HG03442 (cell line): ENCODE data around the gene DOP1B.
"Not testable (repeated sequence)": the region's sequence is repeated elsewhere in the genome, so short reads cannot be mapped to it uniquely, and the experiment has no call there.

ENCODE experiments used
- ATAC-seq: cut with Tn5 transposase; IDR thresholded peaks from one replicate; pipeline ENCODE4 v1.9.1; 2021; ENCODE audit warnings: mild to moderate bottlenecking, moderate library complexity; ENCODE audit not compliant: unreplicated experiment

DOP1B gene, protein sequence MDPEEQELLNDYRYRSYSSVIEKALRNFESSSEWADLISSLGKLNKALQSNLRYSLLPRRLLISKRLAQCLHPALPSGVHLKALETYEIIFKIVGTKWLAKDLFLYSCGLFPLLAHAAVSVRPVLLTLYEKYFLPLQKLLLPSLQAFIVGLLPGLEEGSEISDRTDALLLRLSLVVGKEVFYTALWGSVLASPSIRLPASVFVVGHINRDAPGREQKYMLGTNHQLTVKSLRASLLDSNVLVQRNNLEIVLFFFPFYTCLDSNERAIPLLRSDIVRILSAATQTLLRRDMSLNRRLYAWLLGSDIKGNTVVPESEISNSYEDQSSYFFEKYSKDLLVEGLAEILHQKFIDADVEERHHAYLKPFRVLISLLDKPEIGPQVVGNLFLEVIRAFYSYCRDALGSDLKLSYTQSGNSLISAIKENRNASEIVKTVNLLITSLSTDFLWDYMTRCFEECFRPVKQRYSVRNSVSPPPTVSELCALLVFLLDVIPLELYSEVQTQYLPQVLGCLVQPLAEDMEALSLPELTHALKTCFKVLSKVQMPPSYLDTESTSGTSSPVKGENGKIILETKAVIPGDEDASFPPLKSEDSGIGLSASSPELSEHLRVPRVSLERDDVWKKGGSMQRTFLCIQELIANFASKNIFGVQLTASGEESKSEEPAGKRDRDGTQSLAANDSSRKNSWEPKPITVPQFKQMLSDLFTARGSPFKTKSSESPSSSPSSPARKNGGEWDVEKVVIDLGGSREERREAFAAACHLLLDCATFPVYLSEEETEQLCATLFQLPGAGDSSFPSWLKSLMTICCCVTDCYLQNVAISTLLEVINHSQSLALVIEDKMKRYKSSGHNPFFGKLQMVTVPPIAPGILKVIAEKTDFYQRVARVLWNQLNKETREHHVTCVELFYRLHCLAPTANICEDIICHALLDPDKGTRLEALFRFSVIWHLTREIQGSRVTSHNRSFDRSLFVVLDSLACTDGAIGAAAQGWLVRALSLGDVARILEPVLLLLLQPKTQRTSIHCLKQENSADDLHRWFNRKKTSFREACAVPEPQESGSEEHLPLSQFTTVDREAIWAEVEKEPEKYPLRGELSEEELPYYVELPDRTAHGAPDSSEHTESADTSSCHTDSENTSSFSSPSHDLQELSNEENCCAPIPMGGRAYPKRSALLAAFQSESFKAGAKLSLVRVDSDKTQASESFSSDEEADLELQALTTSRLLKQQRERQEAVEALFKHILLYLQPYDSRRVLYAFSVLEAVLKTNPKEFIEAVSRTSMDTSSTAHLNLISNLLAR (N-terminal part only)

DNA sequence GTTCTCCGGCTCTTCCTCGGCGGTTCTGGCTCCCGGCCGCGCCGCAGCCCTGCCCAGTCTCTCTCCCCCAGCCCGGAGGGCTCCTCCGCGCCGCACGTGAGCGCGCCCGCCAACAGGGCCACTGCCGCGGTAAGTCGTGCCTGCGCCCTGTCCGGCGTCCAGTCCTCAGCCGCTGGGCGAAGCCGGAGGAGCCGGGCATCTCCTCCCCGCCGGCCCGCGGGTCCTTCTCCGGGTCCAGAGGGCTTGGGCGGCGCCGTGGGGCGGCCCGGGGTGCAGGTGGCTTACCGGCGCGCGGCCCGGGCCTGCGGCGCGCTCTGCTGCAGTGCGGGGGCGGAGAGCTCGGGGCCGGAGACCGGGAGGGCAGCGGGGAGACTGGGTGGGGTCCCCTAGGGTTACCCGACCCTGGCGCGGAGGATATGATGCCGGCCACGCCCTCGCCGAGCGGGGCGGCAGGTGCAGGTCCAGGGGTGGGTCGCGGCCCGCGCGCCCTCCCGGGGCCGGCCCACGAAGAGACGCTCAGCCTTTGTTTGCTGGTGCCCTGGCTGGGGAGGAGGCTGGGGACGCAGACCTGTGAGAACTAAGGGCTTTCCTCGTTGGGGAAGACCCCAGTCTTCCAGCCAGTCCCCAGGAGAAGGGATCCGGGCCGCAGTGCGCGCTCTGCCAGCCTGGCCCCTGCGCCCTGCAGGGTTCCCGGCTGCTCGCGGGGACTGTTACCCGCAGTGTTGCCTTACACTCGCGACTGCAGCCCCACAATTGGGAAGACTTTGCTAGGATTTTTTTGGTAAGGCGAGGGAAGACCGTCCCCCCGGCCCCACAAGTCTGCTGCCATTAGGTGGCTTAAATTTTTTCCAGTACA lies at the start of gene DOP1B:
Gene DOP1B (plus strand): TSS at position 10 of the 856 bp plus-strand sequence. CDS start 7,910 bp downstream, outside the sequence.
- ATAC-seq: peak; percentile 31

DNA sequence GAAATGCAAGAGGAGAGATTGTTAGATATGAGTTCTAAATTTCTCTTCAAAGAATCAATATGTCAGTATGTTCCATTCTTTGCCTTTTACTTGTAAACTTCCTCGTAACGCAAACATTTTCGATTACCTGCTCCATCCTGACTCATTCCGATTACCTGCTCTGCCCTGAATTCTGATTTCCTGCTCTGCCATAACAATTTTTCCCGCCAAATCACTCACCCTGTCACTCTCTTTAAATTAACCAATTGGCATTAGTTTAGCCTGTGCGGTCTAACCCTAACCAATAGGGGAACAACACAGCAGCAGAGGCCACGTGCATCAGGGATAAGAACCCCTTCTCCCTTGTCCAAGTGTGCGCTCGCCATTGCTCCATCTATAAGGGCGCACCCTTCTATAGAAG lies 46.8 kb upstream of the DOP1B start:
- no peak for ATAC-seq

DNA sequence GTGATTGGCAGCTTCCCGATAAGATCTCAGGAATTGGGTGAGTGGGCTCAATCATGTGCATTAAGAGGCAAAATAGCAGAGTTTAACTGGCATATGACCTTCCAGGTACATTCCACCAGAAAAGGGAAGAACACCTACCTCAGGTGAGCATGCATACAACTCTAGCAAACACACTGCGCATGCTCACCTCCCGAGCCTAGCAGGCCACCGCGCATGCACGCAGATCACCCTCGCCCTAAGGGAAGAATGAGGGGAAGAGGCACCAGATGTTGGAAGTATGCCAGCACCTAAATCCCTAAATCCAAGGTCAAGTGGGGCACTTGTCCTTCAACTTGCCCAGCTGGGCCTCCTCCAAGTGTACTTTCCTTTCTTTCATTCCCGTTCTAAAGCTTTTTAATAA lies 45.4 kb upstream of the DOP1B start:
- no peak for ATAC-seq

DNA sequence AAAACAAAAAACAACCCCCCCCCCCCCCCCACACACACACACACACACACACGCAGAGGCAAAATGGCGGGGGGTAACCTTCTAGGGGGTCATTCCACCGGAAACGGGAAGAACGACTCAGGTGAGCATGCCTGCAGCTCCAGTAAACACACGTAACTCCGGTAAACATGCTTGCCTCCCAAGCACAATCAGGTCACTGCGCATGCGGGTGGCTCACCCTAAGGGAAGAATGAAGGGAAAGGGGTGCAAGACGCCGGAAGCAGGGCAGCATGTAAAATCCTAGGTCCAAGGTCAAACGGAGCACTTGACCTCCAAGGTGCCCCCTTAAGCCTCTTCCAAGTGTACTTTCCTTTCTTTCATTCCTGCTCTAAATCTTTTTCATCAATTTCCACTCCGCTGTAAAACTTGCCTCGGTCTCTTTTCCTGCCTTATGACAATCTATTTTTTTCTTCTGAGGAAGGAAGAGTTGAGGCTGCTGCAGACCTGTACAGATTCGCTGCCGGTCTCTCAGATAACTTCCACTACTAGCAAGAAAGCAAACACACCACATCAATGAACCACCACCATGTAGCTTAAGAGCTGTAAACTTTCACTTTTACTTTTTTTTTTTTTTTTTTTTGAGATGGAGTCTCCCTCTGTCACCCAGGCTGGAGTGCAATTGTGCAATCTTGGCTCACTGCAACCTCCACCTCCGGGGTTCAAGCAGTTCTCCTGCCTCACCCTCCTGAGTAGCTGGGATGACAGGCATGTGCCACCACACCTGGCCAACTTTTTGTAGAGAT lies 42.8 kb upstream of the DOP1B start:
- ATAC-seq: no peak

DNA sequence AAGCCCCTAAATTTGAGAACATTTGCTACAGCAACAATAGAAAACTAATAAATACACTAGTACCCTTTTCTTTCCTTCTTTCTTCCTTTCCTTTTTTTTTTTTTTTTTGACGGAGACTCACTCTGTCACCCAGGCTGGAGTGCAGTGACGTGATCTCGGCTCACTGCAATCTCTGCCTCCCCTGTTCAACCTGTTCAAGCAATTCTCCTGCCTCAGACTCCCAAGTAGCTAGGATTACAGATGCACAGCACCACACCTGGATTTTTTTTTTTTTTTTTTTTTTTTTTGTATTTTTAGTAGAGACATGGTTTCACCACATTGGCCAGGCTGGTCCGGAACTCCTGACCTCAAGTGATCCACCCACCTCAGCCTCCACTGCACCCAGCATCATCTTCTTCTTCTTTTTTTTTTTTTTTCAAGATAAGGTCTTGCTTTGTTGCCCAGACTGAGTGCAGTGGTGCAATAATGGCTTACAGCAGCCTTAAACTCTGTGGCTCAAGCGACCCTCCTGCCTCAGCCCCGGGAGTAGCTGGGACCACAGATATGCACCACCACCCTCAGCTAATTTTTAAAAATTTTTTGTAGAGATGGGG lies 41.4 kb upstream of the DOP1B start:
- ATAC-seq: no peak

DNA sequence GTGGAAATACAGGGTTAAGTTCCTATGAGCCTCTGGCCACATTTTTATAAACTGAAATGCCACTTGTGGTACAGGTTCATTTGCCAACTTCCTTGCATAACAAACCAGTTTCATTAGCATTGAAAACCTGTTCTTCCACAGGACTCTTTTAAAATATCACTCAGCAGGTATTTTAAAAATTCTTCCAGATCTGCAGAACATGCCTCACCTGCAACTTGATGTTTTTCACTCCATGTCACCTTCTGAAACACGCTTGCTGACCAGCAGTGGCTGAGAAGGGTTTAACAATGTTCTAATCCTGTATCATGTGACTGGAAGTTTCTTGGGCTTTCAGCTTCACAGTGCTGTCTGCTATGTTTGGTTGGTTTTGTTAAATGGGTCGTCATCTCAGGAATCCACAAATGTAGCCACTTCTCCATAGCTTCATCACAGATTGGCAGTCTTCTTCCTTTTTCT lies 39.3 kb upstream of the DOP1B start:
- ATAC-seq: no peak

DNA sequence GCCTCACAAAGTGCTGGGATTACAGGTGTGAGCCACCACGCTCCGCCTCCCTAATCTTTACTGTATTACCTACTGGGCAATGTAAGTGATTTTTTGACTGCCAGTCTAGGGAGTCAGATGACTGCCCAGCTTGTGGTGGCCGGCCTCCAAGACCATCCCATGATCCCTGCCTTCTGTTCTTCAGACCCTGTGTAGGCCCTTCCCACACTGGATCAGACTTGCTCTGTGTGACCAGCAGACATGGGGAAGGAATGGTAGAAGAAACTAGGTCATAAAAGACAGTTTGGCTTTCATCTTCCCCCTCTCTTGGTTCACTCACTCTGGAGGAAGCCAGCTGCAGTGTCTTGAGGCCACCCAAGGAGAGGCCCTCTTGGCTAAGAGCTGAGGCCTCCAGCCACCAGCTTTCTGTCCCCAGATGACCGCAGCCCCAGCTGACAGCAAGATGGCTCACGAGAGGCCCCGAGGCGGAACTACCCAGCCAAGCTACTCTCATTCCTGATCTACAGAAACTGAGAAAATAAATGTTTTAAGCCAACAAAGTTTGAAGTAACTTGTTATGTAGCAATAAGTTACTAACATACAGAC lies 36.2 kb upstream of the DOP1B start:
- no peak for ATAC-seq

DNA sequence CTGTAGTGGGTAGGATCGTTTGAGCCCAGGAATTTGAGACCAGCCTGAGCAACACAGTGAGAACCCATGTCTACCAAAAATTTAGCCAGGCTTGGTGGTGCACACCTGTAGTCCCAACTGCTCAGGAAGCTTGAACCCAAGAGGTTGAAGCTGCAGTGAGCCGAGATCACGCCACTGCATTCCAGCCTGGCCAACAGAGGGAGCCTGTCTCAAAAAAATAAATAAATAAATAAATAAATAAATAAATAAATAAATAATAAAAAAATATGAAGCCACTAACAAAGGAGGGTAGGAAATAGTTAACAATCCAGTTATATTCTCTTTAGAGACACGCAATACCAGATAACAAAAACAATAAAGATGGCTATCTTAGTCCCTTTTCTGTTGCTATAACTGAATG lies 33.6 kb upstream of the DOP1B start:
- ATAC-seq: no peak

DNA sequence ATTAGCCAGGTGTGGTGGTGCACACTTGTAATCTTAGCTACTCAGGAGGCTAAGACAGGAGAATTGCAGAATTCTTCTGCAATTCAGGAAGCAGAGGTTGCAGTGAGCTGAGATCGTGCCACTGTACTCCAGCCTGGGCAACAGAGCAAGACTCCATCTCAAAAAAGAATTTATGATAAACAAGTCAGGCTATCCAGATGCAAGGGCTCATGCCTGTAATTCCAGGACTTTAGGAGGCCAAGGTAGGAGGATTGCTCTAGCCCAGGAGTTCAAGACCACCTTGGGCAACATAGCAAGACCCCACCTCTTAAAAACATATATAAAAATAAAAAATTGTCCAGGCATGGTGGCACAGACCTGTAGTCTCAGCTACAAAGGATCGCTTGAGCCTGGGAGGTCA lies 32.2 kb upstream of the DOP1B start:
- no peak for ATAC-seq

DNA sequence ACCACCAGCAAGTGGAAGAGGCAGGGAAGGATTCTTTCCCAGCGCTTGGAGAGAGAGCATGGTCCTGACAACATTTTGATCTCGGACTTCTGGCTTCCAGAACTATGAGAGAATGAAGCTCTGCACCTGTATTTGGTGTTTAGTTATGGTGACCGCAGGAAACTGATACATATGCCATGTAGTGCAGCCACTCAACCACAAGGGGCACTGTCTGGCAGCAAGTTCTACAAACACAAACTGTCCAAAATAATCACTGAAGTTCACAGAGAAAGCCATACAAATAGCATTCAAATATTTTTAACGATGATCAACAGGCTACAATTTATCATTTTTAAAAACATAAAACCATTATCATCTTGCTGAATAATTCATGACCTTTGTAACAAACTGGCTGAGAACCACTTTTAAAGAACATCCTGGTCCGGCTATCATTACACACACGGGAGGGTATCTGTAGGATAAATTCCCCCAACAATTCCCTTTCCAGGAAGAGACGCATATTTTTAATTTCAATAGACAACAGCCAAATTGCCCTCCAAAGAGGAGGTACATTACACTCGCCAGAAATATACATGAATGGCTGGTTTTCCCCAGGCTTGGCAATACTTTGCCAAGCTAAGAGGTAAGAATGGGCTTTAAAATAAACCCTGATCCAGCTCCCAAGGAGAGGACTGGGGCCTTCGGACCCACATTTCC lies 31.0 kb upstream of the DOP1B start:
- ATAC-seq: no peak

DNA sequence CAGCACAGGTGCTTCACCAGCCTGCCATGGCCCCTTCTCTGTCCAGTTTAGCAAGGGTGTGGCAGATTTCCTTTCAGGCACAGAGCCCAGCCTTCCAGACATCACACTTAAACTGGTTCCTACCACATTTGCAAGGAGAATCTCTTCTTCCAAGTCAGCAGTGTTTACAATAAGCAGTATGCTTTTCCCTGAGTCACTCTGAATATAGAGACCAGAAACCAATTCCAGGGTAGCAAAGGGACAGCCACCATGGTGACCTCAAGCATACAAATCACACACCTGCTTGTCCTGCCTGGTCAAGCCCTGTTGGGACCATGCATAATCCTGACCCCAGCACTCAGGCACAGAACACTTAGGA lies 30.4 kb upstream of the DOP1B start:
- no peak for ATAC-seq

DNA sequence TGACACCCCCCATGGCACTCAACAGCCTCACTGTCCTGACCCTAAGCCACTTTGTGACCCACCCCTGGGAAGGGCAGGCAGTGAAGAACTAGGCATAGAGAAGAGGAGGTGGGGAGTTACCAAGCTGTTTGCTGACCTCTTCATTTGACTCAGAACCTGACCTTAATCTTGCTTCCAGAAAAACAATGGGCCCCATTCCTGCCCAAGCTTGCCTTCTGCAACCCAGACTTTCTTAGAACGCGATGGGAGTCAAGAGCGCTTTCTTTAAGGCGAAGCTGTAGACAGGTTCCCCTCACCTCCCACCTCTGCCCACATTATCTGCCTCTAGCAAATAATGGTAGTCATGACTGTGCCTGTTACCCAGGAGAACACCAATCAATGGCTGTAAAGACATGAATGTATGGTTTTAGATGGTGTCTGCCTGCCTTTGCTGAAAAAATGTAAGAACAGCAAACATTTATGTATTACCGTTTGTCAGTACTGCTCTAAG lies 30.0 kb upstream of the DOP1B start:
- no peak for ATAC-seq

DNA sequence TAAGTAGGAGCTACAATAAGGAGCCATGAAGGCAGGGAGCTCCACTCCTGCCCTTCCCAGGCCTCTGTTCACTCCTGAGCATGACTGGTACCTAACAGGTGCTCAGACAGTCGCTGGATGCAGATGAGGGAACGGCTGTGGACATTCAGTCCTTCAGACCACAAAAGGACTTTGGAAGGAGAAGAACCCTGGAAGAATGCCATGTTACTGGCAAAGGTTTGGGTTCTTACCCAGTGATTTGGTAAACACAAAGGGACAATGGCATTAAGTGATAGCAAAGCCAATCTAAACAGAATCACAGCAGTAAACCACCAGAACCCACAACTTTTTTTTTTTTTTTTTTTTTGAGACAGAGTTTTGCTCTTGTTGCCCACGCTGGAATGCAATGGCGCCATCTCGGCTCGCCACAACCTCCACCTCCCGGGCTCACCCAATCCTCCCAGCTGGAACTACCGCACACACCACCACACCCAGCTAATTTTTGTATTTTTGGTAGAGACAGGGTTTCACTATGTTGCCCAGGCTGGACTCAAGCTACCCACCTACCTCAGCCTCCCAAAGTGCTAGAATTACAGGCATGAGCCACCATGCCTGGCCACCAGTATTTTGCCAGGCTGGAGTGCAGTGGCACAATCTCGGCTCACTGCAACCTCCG lies 29.2 kb upstream of the DOP1B start:
- no peak for ATAC-seq

DNA sequence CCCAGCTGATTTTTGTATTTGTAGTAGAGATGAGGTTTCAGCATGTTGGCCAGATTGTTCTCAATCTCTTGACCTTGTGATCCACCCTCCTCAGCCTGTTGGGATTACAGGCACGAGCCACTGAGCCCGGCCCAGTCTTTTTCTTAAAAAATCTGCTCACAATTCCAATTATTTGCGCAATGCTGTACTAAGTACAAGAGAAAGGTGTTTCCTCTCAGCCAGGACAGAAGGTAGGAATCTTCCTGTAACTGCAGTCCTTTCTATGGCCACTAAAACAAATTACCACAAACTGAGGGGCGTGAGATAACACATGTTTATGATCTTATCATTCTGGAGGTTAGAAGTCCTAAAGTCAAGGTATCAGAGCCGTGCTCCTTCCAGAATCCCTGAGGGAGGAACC lies 28.6 kb upstream of the DOP1B start:
- ATAC-seq: no peak

DNA sequence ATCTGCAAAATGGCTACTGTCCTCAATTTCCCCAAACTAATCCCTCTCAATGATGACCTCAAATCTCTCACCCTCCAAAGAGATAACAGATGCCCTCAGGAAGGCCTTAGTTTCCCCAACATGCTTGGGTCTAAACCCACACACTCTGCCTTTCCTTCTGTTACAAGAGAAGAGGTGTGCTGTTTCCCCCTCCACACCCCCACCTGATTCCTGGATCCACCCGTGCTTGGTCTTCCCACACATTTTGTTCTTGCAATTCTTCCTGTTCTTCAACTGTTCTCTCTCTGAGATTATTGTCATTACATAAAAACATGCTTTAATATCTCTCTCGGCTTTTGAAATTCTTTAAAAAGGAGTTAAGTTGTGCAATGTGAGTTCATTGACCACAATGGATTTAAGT lies 27.4 kb upstream of the DOP1B start:
- ATAC-seq: no peak

DNA sequence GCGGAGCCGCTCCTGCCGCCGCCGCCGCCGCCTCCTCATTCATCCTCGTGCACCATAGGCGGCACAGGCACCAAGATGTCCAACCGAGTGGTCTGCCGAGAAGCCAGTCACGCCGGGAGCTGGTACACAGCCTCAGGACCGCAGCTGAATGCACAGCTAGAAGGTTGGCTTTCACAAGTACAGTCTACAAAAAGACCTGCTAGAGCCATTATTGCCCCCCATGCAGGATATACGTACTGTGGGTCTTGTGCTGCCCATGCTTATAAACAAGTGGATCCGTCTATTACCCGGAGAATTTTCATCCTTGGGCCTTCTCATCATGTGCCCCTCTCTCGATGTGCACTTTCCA lies 26.2 kb upstream of the DOP1B start:
- not testable (repeated sequence) for ATAC-seq

DNA sequence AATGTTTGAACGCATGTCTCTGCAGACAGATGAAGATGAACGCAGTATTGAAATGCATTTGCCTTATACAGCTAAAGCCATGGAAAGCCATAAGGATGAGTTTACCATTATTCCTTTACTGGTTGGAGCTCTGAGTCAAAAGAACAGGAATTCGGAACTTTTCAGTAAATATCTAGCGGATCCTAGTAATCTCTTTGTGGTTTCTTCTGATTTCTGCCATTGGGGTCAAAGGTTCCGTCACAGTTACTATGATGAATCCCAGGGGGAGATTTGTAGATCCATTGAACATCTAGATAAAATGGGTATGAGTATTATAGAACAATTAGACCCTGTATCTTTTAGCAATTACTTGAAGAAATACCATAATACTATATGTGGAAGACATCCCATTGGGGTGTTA lies 25.8 kb upstream of the DOP1B start:
- not testable (repeated sequence) for ATAC-seq

DNA sequence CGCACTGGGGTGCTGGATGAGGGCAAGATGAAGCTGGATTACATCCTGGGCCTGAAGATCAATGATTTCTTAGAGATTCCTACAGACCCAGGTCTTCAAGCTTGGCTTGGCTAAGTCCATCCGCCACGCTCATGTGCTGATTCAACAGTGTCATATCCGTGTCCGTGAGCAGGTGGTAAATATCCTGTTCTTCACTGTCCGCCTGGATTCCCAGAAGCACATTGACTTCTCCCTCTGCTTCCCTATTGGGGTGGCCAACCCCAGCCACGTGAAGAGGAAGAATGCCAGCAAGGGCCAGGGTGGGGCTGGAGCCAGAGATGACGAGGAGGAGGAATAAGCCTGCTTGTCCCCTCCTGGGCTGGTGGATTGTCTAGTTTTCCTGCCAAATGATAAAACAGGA lies 23.9 kb upstream of the DOP1B start:
- no peak for ATAC-seq
